T follicular helper cell (primary cell): Measurements from ENCODE around the gene EXO1.
"Not testable (repeated sequence)": the region's sequence is repeated elsewhere in the genome, so short reads cannot be mapped to it uniquely, and the experiment has no call there.

ENCODE experiments used
- DNase-seq: peaks from one replicate; pipeline ENCODE4 v3.0.0-alpha.2; 2020; ENCODE audit warnings: low read depth

Gene EXO1

DNA sequence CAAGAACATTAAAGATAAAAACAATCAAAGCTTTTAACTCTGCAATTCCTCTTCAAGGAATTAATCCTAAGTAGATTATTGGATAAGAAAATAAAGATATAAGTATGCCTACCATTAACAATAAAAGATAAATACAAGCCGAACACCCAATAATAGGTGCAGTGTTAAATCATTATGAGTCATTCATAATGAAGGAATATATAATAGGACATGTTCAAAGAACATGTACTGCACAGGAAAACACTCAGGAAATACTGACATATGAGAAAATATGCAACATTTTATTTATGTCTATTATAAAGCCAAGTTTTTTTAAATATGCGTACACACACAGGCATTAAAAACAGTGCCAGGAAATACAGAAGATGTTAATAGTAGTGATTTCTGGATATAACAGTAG lies 11.1 kb upstream of the EXO1 start:
- no peak for DNase-seq

DNA sequence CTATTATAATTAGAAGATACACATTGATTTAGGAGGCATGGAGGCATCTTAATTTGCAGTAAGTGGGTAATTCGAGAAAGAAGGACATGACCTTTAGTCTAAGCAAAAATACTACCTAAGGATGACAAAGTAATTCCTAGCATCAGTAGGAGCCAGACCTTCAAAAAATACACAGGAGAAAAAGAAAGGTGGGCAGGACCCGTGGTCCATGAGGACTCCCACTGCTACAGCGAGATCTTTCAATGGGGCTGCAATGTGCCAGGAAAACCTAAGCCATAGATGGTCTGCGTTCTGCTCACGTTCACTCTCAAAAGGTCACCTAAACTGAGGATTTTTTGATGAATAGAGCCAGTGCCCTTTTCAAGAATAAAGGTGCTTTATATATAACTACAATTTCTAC lies 10.6 kb upstream of the EXO1 start:
- no peak for DNase-seq

DNA sequence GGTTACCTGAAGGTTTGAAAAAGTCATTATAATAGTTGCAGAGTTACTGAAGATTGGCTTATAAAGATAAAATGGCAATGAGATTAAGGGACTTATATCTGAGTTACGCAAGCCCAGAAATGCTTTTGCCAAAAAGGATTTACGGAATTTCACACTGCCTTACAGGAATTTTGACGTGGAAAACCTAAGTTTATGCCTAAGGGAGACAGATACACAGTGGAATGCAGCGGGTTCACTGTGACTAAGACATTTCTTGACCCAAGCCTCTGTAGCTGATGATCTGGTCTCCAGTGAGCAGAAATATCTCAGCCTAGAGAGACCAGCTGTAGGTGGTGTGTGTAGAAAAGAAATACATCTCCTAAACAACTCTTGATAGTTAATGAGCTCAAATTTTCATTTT lies 10.1 kb upstream of the EXO1 start:
- no peak for DNase-seq

DNA sequence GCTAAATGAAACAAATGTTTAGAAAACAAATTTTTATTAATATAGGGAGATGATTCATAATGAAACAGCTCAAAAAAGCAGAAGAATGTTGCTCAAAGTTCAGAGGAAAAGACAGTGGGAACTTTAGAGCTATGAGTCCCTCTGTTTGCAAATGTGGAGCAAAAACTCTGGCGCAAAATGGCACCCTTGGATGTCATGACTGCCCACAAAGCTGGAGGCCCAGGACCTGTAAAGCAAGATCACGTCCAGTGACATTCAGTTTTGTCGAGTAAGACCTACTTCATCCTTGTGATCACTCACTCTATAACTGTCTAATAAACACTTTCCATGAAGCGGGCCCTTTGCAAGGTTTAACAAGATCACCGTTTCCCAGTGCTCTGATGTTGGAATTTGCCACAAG lies 9.1 kb upstream of the EXO1 start:
- no peak for DNase-seq

DNA sequence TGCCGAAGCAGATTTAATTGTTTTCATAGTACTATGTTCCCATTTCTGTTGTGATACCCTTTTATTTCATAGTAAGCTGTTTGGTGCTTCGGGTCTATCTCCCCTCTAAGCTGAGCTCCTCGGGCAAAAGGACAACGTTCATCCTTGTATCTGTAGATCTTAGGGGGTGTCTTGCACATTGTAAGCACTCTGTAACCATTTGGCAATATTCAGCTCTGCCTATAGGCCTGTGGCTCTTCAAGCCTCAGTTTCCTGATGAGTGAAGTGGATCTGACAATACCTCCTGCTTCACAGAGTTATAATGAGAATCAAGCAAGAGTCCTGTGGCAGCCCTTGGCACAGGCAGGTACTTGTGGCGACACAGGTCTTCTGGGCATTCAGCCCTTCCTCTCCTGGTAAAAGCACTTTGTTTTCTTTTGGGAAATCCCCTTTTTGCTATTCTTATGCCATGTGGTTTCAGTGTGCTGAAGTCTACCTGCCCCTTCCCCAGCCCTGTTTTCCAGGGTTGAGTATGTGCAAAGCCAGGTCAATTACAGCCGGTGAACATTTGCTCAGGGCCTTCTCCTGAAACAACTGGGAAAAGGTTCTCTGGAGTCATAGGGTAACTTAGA lies 8.5 kb upstream of the EXO1 start:
- DNase-seq = no peak

DNA sequence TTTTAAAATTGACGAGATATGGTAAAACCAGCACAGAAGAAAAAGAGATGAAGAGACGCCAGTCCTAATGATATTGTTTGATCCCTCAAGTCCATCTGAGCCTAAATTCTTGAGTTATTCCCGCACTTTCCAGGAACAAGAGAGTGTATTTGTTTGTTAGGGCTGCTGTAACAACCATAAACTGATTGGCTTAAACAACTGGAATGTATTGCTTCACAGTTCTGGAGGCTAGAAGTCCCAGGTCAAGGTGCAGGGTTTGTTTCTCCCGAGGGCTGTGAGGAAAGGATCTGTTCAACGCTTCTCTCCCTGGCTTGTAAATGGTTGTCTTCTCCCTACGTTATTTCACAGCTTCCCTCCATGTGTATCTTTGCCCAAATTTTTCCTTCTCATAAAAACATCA lies 7.8 kb upstream of the EXO1 start:
- DNase-seq = no peak

DNA sequence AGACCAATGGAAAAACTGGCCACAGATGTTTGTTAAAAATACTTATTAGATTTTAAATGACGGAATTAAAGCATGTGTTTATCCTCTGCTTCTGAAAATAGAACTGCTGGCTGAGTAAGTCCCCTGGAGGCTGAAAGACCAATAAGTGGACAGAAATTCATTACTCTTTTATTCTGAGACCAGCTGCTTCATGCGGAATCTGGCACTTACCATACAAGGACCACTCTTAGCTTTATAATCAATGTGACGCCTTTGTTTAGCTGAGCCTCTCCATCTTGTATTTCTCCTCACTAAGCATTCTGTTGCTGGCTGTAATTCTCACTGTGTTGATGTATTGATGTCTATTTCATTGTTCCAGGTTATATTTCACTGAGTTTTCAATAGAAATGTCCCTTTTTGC lies 6.3 kb upstream of the EXO1 start:
- no peak for DNase-seq

DNA sequence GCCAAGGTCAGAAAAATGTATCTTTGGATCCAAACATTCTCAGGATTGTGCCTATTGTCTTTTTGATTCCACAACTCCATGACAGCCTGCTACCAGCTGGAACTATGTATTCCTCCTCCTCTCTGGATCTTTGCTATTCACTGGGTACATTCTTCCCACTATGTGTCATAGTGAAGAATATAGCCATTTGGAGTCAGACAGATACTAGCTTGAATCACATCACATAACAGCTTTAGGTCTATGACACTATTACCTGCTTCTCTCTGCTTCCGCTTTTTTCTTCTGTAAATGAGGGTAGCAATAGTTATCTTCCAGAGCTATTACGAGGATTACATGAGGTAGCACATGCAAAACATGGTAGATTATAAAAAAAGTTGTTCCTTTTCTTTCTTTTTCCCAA lies 5.4 kb upstream of the EXO1 start:
- DNase-seq = no peak

DNA sequence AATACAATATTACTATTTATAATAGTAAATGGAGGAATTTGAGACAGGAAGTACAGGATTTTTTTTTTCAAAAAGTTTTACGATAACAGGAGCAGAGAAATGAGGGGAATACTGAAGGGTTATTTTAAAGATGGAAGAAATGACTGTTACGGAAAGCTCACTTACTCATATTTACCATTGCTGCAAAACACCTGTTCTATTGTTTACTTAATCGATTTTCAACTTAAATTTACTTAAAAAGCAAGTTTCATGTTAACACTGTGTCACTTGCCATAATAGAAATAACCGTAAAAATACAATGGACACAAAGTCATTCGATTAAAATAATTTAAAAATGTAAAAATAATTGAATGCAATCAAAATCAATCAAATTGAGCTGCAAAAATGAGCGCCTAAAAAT lies 3.4 kb upstream of the EXO1 start:
- DNase-seq = no peak

DNA sequence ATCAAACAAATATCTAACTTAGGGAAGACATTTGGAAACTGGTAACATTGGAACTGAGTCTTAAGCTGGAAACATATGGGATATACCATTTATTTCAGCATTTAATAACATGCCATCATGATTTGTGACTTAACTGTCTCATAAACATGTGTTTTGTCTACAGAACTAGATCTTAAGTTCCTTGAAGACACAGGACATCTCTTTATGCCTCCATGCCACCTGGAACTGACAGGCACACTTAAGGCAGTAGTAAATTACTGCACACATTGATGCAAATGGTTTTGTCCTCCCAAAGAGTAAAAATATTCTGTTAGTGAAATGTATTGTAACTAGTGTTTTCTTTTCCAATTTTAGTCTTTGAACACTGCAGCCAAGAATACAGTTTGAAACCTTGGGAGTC lies 1.6 kb upstream of the EXO1 start:
- DNase-seq = no peak

DNA sequence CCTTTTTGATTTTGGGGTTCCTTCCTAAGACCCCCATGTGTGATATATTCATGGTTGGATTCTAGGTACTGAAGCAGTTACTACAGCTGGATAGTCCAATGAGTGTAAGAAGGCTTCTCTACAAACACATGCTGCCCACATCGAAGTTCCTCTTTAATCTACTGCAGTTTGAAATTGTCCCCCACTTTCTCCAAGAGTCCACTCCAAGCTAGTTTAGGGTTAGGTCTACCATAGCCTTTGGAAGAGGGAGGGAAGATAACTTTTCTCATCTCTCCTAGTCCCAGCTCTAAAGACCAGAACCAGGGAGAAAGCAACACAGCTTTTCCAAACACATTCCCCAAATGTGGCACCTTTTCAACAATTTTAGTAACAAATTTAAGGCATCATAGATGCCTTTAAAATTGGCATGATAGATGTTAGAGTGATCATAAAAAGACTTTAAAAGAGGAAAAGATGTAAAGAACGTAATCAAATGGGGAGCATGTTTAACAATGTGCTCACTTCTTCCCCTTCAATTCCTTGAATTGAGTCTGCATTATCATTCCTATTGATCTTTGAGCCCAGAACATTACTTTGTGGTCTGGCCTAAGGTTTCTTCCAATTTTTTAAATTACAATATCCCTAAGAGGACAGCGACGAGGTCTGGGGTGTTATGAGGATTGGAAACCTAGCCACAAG lies 1.0 kb upstream of the EXO1 start:
- no peak for DNase-seq

DNA sequence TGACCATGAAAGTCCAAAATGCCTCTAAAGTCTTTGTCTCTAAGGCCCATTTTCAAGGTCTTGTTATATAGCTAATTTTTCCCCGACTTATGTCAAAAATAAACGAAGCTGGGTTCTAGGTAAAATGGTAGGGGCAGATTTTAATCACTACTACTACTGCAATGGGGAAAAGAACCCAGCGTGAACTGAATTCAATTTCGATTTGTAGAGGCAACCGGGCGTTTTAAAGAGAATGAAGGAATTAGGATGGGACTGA lies 536 bp upstream of the EXO1 start:
- no peak for DNase-seq

DNA sequence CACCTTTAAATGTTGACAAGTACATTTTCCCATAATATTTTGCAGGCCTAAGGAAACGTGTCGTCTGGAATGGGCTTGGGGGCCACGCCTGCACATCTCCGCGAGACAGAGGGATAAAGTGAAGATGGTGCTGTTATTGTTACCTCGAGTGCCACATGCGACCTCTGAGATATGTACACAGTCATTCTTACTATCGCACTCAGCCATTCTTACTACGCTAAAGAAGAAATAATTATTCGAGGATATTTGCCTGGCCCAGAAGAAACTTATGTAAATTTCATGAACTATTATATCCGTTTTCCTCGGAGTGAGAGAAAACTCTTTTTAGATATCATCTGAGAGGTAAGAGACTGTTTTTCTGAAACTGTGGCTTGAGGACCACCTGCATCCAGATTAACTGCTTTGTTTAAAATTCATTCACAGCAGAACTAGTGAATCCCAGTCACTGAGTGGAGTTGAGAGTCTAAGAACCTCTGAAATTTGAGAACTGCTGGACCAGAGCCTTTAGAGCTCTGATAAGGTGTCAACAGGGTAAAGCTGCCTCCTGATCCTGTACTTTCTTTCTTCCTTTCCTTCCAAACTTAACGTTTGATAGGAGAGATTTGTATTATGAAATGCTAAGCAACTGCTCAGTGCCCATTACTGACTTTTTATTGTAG lies 811 bp downstream of the EXO1 start:
- no peak for DNase-seq

DNA sequence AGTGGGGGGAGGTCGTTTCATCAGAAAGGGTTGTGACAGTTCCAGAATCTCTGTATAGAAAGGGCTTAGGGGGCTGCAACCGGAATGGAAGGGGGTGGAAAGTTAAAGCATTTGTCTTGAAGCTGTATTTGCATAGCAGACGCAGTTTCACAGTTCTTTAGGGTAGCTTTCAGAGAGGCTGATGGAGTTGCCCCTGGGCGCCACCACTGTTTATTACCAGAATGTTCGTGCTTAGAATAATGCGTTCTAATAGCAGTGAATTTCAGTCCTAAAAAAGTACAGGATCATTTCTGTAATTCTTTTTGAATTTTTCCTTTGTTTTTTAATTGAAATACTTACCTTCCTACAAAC lies 1.3 kb downstream of the EXO1 start:
- DNase-seq = no peak

DNA sequence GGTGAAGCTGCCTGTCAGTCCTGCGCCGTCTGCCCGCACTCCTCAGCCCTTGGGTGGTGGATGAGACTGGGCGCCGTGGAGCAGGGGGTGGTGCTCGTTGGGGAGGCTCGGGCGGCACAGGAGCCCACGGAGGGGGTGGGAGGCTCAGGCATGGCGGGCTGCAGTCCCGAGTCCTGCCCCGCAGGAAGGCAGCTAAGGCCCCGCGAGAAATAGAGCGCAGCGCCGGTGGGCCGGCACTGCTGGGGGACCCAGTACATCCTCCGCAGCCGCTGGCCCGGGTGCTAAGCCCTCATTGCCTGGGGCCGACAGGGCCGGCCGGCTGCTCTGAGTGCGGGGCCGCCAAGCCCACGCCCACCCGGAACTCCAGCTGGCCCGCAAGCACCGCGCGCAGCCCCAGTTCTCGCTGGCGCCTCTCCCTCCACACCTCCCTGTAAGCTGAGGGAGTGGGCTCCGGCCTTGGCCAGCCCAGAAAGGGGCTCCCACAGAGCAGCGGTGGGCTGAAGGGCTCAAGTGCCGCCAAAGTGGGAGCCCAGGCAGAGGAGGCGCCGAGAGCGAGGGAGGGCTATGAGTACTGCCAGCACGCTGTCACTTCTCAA lies 7.6 kb downstream of the EXO1 start:
- DNase-seq = not testable (repeated sequence)

DNA sequence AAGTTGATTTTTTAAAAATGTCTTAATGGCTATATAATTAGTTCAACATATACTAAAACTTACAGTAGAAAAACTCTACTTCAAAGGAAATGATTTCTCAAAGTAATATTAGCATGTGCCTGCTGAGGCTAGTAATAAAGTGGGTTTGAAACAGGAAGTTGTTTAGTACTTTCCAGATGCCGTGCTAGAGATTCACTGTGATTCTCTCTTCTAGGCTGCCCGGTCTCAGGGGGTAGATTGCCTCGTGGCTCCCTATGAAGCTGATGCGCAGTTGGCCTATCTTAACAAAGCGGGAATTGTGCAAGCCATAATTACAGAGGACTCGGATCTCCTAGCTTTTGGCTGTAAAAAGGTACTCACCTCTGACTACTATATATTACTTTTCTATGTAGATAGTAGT lies 9.1 kb downstream of the EXO1 start:
- DNase-seq = no peak

DNA sequence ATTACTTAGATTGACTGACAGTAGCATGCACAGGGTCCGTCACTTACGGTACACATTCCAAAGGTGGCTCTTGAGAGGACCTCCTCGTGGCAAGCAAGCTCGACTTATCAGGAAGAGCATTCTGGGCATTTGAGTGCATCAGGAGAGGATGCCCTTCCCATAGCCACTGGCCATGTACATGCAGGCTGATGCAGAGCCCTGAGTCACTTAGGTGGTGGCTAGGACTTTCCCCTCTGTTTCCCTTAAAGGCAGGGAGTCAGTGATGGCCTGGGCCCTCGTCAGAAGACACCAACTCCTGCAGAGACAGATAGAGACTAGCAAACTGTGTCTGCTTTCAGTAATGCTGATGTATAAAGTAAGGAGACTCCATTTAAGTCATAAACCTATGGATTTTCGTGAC lies 12.9 kb downstream of the EXO1 start:
- DNase-seq = no peak

DNA sequence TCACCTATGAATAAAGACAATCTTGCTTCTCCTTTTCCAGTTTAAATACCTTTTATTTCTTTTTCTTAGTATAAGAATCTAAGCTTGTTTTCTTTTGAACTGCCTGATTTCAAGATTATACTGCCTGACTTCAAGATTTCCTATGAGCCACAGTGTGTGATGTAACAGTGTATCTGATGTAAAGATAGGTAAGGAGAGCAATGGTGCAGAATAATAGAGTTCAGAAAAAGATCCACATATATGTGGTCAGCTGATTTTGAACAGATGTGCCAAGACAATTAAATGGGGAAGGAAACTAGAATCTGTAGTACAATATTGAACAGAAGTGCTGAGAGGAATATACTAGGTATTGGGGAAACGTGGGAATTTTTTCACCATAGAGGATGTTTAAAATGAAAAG lies 21.0 kb downstream of the EXO1 start:
- DNase-seq = no peak

DNA sequence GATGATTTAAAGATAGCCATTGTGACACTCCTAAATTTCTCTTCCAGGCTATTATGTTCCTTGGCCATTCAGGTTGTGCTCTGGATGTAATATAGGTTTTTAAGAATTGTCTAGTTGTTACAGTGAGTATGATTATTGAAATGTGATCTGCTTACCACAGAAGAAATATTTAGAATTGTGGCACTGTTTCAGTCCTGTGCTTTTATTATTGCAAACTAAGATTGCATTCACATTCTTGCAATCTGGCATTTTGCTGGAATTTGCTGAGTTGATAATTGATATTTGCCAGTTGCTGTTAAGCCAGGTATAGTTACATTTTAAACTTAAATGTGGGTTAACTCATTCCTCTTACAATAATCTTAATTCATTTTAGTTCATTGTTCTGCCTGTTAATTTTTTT lies 22.3 kb downstream of the EXO1 start:
- DNase-seq = no peak

DNA sequence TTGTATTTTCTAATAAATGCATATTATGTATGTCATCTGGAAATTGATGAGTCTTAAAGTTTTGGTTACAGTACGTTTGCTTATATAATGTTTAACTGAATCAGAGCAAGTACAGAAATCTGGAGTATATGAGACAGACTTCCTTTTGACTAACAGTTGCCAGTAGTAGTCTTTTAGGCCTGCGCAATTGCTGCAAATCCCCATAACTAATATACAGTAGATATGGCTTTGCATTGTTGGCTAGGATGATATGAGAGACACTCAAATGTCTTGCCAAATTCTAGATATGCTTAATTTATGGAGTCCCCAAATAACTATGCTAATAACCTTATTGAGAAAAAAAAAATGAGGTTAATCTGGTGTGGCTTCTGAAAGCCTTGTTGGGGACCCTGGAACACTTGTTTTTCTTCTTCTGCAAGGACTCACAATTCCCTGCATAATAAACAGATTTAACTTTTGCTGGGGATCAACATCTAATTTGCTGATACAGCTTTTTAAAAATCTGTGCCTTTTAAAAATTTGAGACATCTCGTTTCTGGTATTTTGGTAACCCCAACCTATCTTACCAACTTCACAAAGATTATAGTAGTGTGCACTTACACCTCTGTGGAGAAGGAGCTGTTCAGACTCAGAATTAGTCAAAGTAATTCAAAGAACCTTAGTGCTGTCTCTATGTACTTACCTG lies 22.9 kb downstream of the EXO1 start:
- no peak for DNase-seq

DNA sequence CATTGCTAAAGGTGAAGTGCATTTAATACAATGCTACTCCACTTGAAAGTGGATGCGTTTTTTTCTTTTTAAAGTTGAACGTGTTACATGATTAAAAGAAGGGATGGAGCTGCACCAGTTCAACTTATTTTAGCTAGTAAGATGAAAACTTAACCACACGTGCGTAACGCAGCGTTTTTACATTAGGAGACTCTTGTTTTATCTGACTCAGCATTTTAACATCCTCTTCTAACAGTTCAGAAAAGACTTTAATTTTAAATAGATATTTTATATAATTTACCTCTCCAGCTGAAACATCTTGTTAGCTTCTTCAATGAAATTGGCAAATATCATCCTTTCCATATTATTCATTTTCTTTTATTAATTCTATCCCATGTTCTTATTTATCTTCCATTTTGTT lies 33.4 kb downstream of the EXO1 start:
- DNase-seq = no peak

DNA sequence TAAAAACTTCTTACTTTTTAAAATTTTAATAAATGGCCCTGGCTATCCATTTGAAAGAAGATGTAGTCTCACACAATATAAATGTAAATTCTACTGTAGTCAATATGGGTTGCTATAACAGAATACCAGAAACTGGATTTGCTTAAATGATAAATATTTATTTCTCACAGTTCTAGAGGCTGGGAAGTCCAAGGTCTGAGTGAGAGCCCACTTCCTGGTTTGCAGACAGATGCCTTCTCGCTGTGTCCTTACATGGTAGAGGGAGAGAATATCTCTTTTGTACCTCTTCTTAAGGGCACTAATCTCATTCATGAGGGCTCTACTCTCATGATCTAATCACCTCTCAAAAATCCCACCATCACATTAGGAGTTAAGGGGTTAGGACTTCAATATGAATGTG lies 35.2 kb downstream of the EXO1 start:
- no peak for DNase-seq

DNA sequence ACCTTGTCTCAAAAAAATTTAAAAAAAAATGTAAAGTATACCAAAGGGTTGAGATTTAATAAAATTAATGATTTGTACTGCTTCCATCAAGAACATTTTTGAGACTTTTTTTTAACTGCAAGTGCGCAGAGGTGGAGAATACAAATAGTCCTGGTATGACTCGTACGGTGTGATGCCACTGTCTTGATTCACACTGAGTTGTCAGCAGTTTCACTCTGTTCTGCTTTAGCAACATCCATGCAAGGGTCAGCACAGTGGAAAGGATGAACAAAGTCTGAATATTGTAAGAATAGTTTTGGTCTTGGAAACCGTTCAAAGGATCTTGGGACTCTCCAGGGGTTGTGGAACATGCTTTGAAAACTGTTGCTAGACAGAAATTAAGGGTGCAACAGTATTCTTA lies 40.2 kb downstream of the EXO1 start:
- no peak for DNase-seq
